ENCODE measurements around the gene ATP2B2. TPM values are rescaled to one million over a fixed set of nuclear protein-coding genes. Genes with fewer than 3 reads are reported as not detected.

Gene ATP2B2
- polyA plus RNA-seq, 3 donors: not detected

- WGBS (ENCODE audit: insufficient coverage): 91% methylated on average over 4 of the region's 4 CpGs
- Mint-ChIP-seq H3K36me3 (no peaks in the 10 kb centered on the region), H3K27me3 (ENCODE audit: low read depth in 3 of 3) (peaks cover 0 to 10% (median 2%) of the 10 kb centered on the region in 3 donors), H3K9me3 (no peaks in the 10 kb centered on the region), H3K4me3 (no peak overlapping the region), H3K27ac (no peak overlapping the region), H3K4me1 (no peaks in the 10 kb centered on the region)
- no peaks in the 10 kb centered on the region for H3K27me3 ChIP-seq (ENCODE audit: control insufficient read depth in 2 of 2, insufficient read depth in 2 of 2, low read length in 2 of 2)
- H2AFZ ChIP-seq (ENCODE audit: insufficient read depth, low read depth, low read length, poor library complexity, severe bottlenecking): no peak overlapping the region
- H3K36me3 ChIP-seq (replicated peaks in 1 of 2; ENCODE audit: control insufficient read depth in 1 of 2, insufficient read depth in 2 of 2, low read length in 2 of 2): no peaks in the 10 kb centered on the region
- H3K4me1 ChIP-seq (ENCODE audit: control insufficient read depth in 1 of 2, insufficient read depth in 2 of 2, low read length in 2 of 2): no peaks in the 10 kb centered on the region
- H3K4me3 ChIP-seq (replicated peaks in 1 of 3; ENCODE audit: low read depth in 2 of 3, low read length in 3 of 3): no peak overlapping the region
- H3K79me2 ChIP-seq (ENCODE audit: insufficient read depth, low read length): no peaks in the 10 kb centered on the region
- H3K4me2 ChIP-seq (replicated peaks; ENCODE audit: extremely low read depth, low read length, poor library complexity, severe bottlenecking): no peak overlapping the region
- no peaks in the 10 kb centered on the region for H3K9me3 ChIP-seq (replicated peaks in 1 of 2; ENCODE audit: control insufficient read depth in 1 of 2, insufficient read depth in 1 of 2, low read length in 2 of 2)
- no peak for DNase-seq
- H3K9ac ChIP-seq (ENCODE audit: insufficient read depth, low read length, poor library complexity, severe bottlenecking): no peak overlapping the region
- TF ChIP-seq CTCF (IDR thresholded peaks at IDR 0.05): no peak
- H3K27ac ChIP-seq (ENCODE audit: low read depth in 1 of 2, low read length in 2 of 2): no peak overlapping the region
- no peaks in the 10 kb centered on the region for H4K20me1 ChIP-seq (ENCODE audit: insufficient read depth, low read length)
- intact Hi-C loops (cut with micrococcal nuclease): no loop called here
Observed at GRCh38 chr3:10398341-10398740, 107.0 kb downstream of the ATP2B2 start.

GRCh38 chr3:10397879-10398278, 107.5 kb downstream of the ATP2B2 start:
- H3K4me1 ChIP-seq (ENCODE audit: control insufficient read depth in 1 of 2, insufficient read depth in 2 of 2, low read length in 2 of 2): no peaks in the 10 kb centered on the region

More at GRCh38 chr3:10397879-10398278, 107.5 kb downstream of the ATP2B2 start:
- no peak overlapping the region for H3K4me2 ChIP-seq (replicated peaks; ENCODE audit: extremely low read depth, low read length, poor library complexity, severe bottlenecking)
- TF ChIP-seq CTCF (IDR thresholded peaks at IDR 0.05): no peak
- Mint-ChIP-seq H3K9me3 (no peaks in the 10 kb centered on the region), H3K27ac (no peak overlapping the region), H3K4me1 (no peaks in the 10 kb centered on the region), H3K36me3 (no peaks in the 10 kb centered on the region), H3K27me3 (ENCODE audit: low read depth in 3 of 3) (peaks cover 0 to 10% (median 2%) of the 10 kb centered on the region in 3 donors), H3K4me3 (no peak overlapping the region)
- H2AFZ ChIP-seq (ENCODE audit: insufficient read depth, low read depth, low read length, poor library complexity, severe bottlenecking): no peak overlapping the region
- no peaks in the 10 kb centered on the region for H3K79me2 ChIP-seq (ENCODE audit: insufficient read depth, low read length)
- no peaks in the 10 kb centered on the region for H3K9me3 ChIP-seq (replicated peaks in 1 of 2; ENCODE audit: control insufficient read depth in 1 of 2, insufficient read depth in 1 of 2, low read length in 2 of 2)
- no peak overlapping the region for H3K4me3 ChIP-seq (replicated peaks in 1 of 3; ENCODE audit: low read depth in 2 of 3, low read length in 3 of 3)
- intact Hi-C loops (cut with micrococcal nuclease): no loop called here
- no peak overlapping the region for H3K9ac ChIP-seq (ENCODE audit: insufficient read depth, low read length, poor library complexity, severe bottlenecking)
- no peak for DNase-seq
- WGBS (ENCODE audit: insufficient coverage): 83% methylated on average over 4 of the region's 4 CpGs
- no peak overlapping the region for H3K27ac ChIP-seq (ENCODE audit: low read depth in 1 of 2, low read length in 2 of 2)
- H3K27me3 ChIP-seq (ENCODE audit: control insufficient read depth in 2 of 2, insufficient read depth in 2 of 2, low read length in 2 of 2): no peaks in the 10 kb centered on the region
- no peaks in the 10 kb centered on the region for H3K36me3 ChIP-seq (replicated peaks in 1 of 2; ENCODE audit: control insufficient read depth in 1 of 2, insufficient read depth in 2 of 2, low read length in 2 of 2)
- H4K20me1 ChIP-seq (ENCODE audit: insufficient read depth, low read length): no peaks in the 10 kb centered on the region
